ENCODE results near the gene AKAP1.

The AKAP1 gene

GRCh38 chr17:57084802-57085447 lies at the start of gene AKAP1:
Gene AKAP1, plus strand, starts transcription at chr17:57085246. Its CDS starts 20,219 bp downstream, at chr17:57105465.
- Histone ChIP-seq H3K27ac (ENCODE audit: low read length) (peak within 1 kb of the TSS; percentile 99), H3K4me3 (ENCODE audit: low read length in 2 of 2) (peak within 1 kb of the TSS; percentile 96), H3K9me3 (ENCODE audit: control insufficient read depth in 2 of 2, low read length in 2 of 2) (no peaks in the 10 kb centered on the region), H3K9ac (ENCODE audit: low read length in 2 of 2) (peak within 1 kb of the TSS; percentile 94 to 99), H3K36me3 (ENCODE audit: control insufficient read depth in 2 of 2, insufficient read depth in 2 of 2, low read length in 2 of 2) (no peaks in the 10 kb centered on the region), H3K27me3 (ENCODE audit: control insufficient read depth in 1 of 2, insufficient read depth in 2 of 2, low read length in 2 of 2) (no peaks in the 10 kb centered on the region), H3K4me1 (ENCODE audit: control insufficient read depth, insufficient read depth, low read length) (peaks cover 37% of the 10 kb centered on the region)

GRCh38 chr17:57035971-57036481 lies 49.0 kb upstream of the AKAP1 start:
- Histone ChIP-seq H3K36me3 (ENCODE audit: control insufficient read depth in 2 of 2, insufficient read depth in 2 of 2, low read length in 2 of 2) (no peaks in the 10 kb centered on the region), H3K4me1 (ENCODE audit: control insufficient read depth, insufficient read depth, low read length) (peaks cover 46% of the 10 kb centered on the region), H3K27ac (ENCODE audit: low read length) (peak overlapping the region; percentile 77), H3K4me3 (ENCODE audit: low read length in 2 of 2) (peak overlapping the region; percentile 7 to 44), H3K27me3 (ENCODE audit: control insufficient read depth in 1 of 2, insufficient read depth in 2 of 2, low read length in 2 of 2) (no peaks in the 10 kb centered on the region), H3K9ac (ENCODE audit: low read length in 2 of 2) (peak overlapping the region in 1 of 2 donors; percentile 13), H3K9me3 (ENCODE audit: control insufficient read depth in 2 of 2, low read length in 2 of 2) (no peaks in the 10 kb centered on the region)

- no peaks in the 10 kb centered on the region for H3K27me3 ChIP-seq (ENCODE audit: control insufficient read depth in 1 of 2, insufficient read depth in 2 of 2, low read length in 2 of 2)
- no peaks in the 10 kb centered on the region for H3K36me3 ChIP-seq (ENCODE audit: control insufficient read depth in 2 of 2, insufficient read depth in 2 of 2, low read length in 2 of 2)
- H3K4me1 ChIP-seq (ENCODE audit: control insufficient read depth, insufficient read depth, low read length) = peaks cover 41% of the 10 kb centered on the region
- no peak overlapping the region for H3K9ac ChIP-seq (ENCODE audit: low read length in 2 of 2)
- H3K4me3 ChIP-seq (ENCODE audit: low read length in 2 of 2) = no peak overlapping the region
- H3K9me3 ChIP-seq (ENCODE audit: control insufficient read depth in 2 of 2, low read length in 2 of 2) = no peaks in the 10 kb centered on the region
- no peak overlapping the region for H3K27ac ChIP-seq (ENCODE audit: low read length)
These were observed 47.6 kb upstream of the AKAP1 start for GRCh38 chr17:57037411-57037810.

- Histone ChIP-seq H3K4me1 (ENCODE audit: control insufficient read depth, insufficient read depth, low read length) (peaks cover 33% of the 10 kb centered on the region), H3K4me3 (ENCODE audit: low read length in 2 of 2) (no peak overlapping the region), H3K9me3 (ENCODE audit: control insufficient read depth in 2 of 2, low read length in 2 of 2) (no peaks in the 10 kb centered on the region), H3K27ac (ENCODE audit: low read length) (no peak overlapping the region), H3K36me3 (ENCODE audit: control insufficient read depth in 2 of 2, insufficient read depth in 2 of 2, low read length in 2 of 2) (no peaks in the 10 kb centered on the region), H3K9ac (ENCODE audit: low read length in 2 of 2) (no peak overlapping the region), H3K27me3 (ENCODE audit: control insufficient read depth in 1 of 2, insufficient read depth in 2 of 2, low read length in 2 of 2) (no peaks in the 10 kb centered on the region)
These were observed 46.6 kb upstream of the AKAP1 start for GRCh38 chr17:57038486-57038885.

- no peaks in the 10 kb centered on the region for H3K9me3 ChIP-seq (ENCODE audit: control insufficient read depth in 2 of 2, low read length in 2 of 2)
- no peak overlapping the region for H3K27ac ChIP-seq (ENCODE audit: low read length)
- no peak overlapping the region for H3K9ac ChIP-seq (ENCODE audit: low read length in 2 of 2)
- peaks cover 0 to 5% of the 10 kb centered on the region in 2 donors for H3K27me3 ChIP-seq (ENCODE audit: control insufficient read depth in 1 of 2, insufficient read depth in 2 of 2, low read length in 2 of 2)
- peaks cover 19% of the 10 kb centered on the region for H3K4me1 ChIP-seq (ENCODE audit: control insufficient read depth, insufficient read depth, low read length)
- no peak overlapping the region for H3K4me3 ChIP-seq (ENCODE audit: low read length in 2 of 2)
- H3K36me3 ChIP-seq (ENCODE audit: control insufficient read depth in 2 of 2, insufficient read depth in 2 of 2, low read length in 2 of 2) = no peaks in the 10 kb centered on the region
These were observed 44.5 kb upstream of the AKAP1 start for GRCh38 chr17:57040571-57040970.

GRCh38 chr17:57043276-57043675 lies 41.8 kb upstream of the AKAP1 start:
- Histone ChIP-seq H3K9ac (ENCODE audit: low read length in 2 of 2) (no peak overlapping the region), H3K27me3 (ENCODE audit: control insufficient read depth in 1 of 2, insufficient read depth in 2 of 2, low read length in 2 of 2) (peaks cover 0 to 7% of the 10 kb centered on the region in 2 donors)

GRCh38 chr17:57044976-57045867 lies 39.8 kb upstream of the AKAP1 start:
- Histone ChIP-seq H3K9ac (ENCODE audit: low read length in 2 of 2) (peak overlapping the region; percentile 1 to 51), H3K27me3 (ENCODE audit: control insufficient read depth in 1 of 2, insufficient read depth in 2 of 2, low read length in 2 of 2) (peaks cover 0 to 7% of the 10 kb centered on the region in 2 donors), H3K4me1 (ENCODE audit: control insufficient read depth, insufficient read depth, low read length) (peaks cover 13% of the 10 kb centered on the region), H3K36me3 (ENCODE audit: control insufficient read depth in 2 of 2, insufficient read depth in 2 of 2, low read length in 2 of 2) (no peaks in the 10 kb centered on the region), H3K9me3 (ENCODE audit: control insufficient read depth in 2 of 2, low read length in 2 of 2) (no peaks in the 10 kb centered on the region), H3K27ac (ENCODE audit: low read length) (peak overlapping the region; percentile 37), H3K4me3 (ENCODE audit: low read length in 2 of 2) (peak overlapping the region; percentile 61 to 75)

More at GRCh38 chr17:57043276-57043675, 41.8 kb upstream of the AKAP1 start:
- no peaks in the 10 kb centered on the region for H3K9me3 ChIP-seq (ENCODE audit: control insufficient read depth in 2 of 2, low read length in 2 of 2)
- no peak overlapping the region for H3K27ac ChIP-seq (ENCODE audit: low read length)
- H3K4me3 ChIP-seq (ENCODE audit: low read length in 2 of 2) = no peak overlapping the region
- H3K4me1 ChIP-seq (ENCODE audit: control insufficient read depth, insufficient read depth, low read length) = peaks cover 13% of the 10 kb centered on the region
- no peaks in the 10 kb centered on the region for H3K36me3 ChIP-seq (ENCODE audit: control insufficient read depth in 2 of 2, insufficient read depth in 2 of 2, low read length in 2 of 2)

GRCh38 chr17:57045868-57046704 lies 39.0 kb upstream of the AKAP1 start:
- Histone ChIP-seq H3K9ac (ENCODE audit: low read length in 2 of 2) (peak overlapping the region in 1 of 2 donors; percentile 1), H3K27ac (ENCODE audit: low read length) (peak overlapping the region; percentile 37), H3K27me3 (ENCODE audit: control insufficient read depth in 1 of 2, insufficient read depth in 2 of 2, low read length in 2 of 2) (peaks cover 0 to 7% of the 10 kb centered on the region in 2 donors), H3K4me3 (ENCODE audit: low read length in 2 of 2) (peak overlapping the region; percentile 61 to 75), H3K4me1 (ENCODE audit: control insufficient read depth, insufficient read depth, low read length) (peaks cover 20% of the 10 kb centered on the region), H3K9me3 (ENCODE audit: control insufficient read depth in 2 of 2, low read length in 2 of 2) (no peaks in the 10 kb centered on the region), H3K36me3 (ENCODE audit: control insufficient read depth in 2 of 2, insufficient read depth in 2 of 2, low read length in 2 of 2) (no peaks in the 10 kb centered on the region)

- H3K27ac ChIP-seq (ENCODE audit: low read length) = no peak overlapping the region
- peak overlapping the region in 1 of 2 donors; percentile 75 for H3K4me3 ChIP-seq (ENCODE audit: low read length in 2 of 2)
- H3K27me3 ChIP-seq (ENCODE audit: control insufficient read depth in 1 of 2, insufficient read depth in 2 of 2, low read length in 2 of 2) = peaks cover 0 to 7% of the 10 kb centered on the region in 2 donors
- H3K9me3 ChIP-seq (ENCODE audit: control insufficient read depth in 2 of 2, low read length in 2 of 2) = no peaks in the 10 kb centered on the region
- peaks cover 23% of the 10 kb centered on the region for H3K4me1 ChIP-seq (ENCODE audit: control insufficient read depth, insufficient read depth, low read length)
- no peak overlapping the region for H3K9ac ChIP-seq (ENCODE audit: low read length in 2 of 2)
- no peaks in the 10 kb centered on the region for H3K36me3 ChIP-seq (ENCODE audit: control insufficient read depth in 2 of 2, insufficient read depth in 2 of 2, low read length in 2 of 2)
These were observed 38.3 kb upstream of the AKAP1 start for GRCh38 chr17:57046749-57047148.

- Histone ChIP-seq H3K9ac (ENCODE audit: low read length in 2 of 2) (peak overlapping the region in 1 of 2 donors; percentile 29), H3K4me1 (ENCODE audit: control insufficient read depth, insufficient read depth, low read length) (peaks cover 29% of the 10 kb centered on the region), H3K36me3 (ENCODE audit: control insufficient read depth in 2 of 2, insufficient read depth in 2 of 2, low read length in 2 of 2) (no peaks in the 10 kb centered on the region), H3K27me3 (ENCODE audit: control insufficient read depth in 1 of 2, insufficient read depth in 2 of 2, low read length in 2 of 2) (peaks cover 0 to 7% of the 10 kb centered on the region in 2 donors), H3K9me3 (ENCODE audit: control insufficient read depth in 2 of 2, low read length in 2 of 2) (no peaks in the 10 kb centered on the region), H3K4me3 (ENCODE audit: low read length in 2 of 2) (no peak overlapping the region), H3K27ac (ENCODE audit: low read length) (no peak overlapping the region)
These were observed 37.0 kb upstream of the AKAP1 start for GRCh38 chr17:57048096-57048495.
